Lower lobe of right lung (tissue), 2 donors: ENCODE data around the gene VCPKMT. TPM values are rescaled to one million over a fixed set of nuclear protein-coding genes. Genes with fewer than 3 reads are reported as not detected.
A peak's percentile ranks its signal among the peaks of the same experiment; 100 is the strongest.

Source experiments
- ATAC-seq, 2 donors: fragments of 200-7000 bp; cut with Tn5 transposase; one replicate each; pipeline ENCODE4 v1.9.1; 2020 to 2022; ENCODE audit warnings: mild to moderate bottlenecking in 2 of 2, moderate library complexity in 2 of 2
- DNase-seq: peaks from one replicate; pipeline ENCODE4 v3.0.0-alpha.2; 2020
- H3K27ac ChIP-seq: fragments of 200-600 bp; one replicate; pipeline ENCODE4 v1.8.0; 2022
- H3K27me3 ChIP-seq: fragments of 200-600 bp; one replicate; pipeline ENCODE4 v1.8.0; 2022; ENCODE audit warnings: low read depth
- H3K36me3 ChIP-seq: fragments of 200-600 bp; one replicate; pipeline ENCODE4 v1.8.0; 2022; ENCODE audit warnings: mild to moderate bottlenecking
- H3K4me1 ChIP-seq: fragments of 200-600 bp; one replicate; pipeline ENCODE4 v1.8.0; 2022
- H3K4me3 ChIP-seq: fragments of 200-600 bp; one replicate; pipeline ENCODE4 v1.8.0; 2022; ENCODE audit warnings: mild to moderate bottlenecking
- H3K9me3 ChIP-seq: fragments of 200-600 bp; one replicate; pipeline ENCODE4 v1.8.0; 2022
- intact Hi-C: fragments of 100-400 bp; cut with DNase I; formaldehyde crosslinking; loops from one replicate; pipeline ENCODE4 v1.11.0; 2022
- total RNA-seq: library from RNA; stranded (reverse); fragmentation: NEBNext Ultra II Directional; extraction: Animal tissue kit (Norgen Biotek cat#: 25700); gene quantifications from one replicate; pipeline ENCODE4 v1.2.1, GENCODE V29; 2021
- TF ChIP-seq, protein P1 (sequence below): fragments of 200-600 bp; IDR thresholded peaks from one replicate; pipeline ENCODE4 v1.8.0; 2022; ENCODE audit warnings: antibody characterized with exemption, mild to moderate bottlenecking
- donor health status: DM: no; HTN: yes; CAD: no; lungs with severe emphysema.

Gene VCPKMT
- total RNA-seq, 1 donor from 2014 or later: 8.0 TPM

DNA sequence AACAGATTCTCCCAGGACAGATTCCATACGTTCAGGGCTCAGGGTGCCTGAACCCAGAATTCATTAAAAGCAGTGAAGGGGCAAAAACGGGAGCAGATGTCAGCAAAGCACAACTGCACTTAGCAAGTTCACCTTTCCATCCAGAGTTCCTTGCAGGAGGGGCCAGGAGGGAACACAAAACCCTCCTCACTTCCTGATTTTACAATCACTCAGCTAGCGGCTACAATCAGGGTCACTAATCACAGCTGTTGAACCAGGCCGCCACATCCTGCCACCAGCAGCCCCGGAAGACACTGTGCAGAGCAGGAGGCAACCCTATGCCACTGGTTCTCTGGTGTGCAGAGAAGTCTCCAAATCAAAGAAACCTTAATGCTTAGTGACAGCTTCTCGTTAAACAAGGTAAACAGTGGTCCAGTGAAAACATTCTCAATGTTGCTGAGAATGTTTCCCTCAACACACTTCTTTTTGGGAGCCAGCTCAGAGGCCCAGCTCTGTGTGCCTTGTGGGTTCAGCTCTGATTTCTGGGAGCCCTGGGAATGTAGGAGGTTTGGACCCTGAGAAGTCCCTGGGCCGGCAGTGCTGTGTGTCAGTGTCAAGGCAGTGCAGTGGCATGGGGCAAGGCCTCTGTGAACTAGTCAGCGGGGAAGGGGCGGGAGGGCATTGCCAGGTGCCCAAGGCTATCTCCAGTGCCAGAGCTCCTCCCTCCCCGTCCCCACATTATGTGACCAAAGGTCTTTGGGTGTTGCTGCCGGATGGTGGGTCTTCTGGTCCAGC lies 54.5 kb downstream of the VCPKMT start:
- DNase-seq: no peak
- TF ChIP-seq, protein P1, sequence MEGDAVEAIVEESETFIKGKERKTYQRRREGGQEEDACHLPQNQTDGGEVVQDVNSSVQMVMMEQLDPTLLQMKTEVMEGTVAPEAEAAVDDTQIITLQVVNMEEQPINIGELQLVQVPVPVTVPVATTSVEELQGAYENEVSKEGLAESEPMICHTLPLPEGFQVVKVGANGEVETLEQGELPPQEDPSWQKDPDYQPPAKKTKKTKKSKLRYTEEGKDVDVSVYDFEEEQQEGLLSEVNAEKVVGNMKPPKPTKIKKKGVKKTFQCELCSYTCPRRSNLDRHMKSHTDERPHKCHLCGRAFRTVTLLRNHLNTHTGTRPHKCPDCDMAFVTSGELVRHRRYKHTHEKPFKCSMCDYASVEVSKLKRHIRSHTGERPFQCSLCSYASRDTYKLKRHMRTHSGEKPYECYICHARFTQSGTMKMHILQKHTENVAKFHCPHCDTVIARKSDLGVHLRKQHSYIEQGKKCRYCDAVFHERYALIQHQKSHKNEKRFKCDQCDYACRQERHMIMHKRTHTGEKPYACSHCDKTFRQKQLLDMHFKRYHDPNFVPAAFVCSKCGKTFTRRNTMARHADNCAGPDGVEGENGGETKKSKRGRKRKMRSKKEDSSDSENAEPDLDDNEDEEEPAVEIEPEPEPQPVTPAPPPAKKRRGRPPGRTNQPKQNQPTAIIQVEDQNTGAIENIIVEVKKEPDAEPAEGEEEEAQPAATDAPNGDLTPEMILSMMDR: no peak
- no peaks in the 10 kb centered on the region for H3K36me3 ChIP-seq
- no peaks in the 10 kb centered on the region for H3K9me3 ChIP-seq
- intact Hi-C loops: no loop called here
- H3K27me3 ChIP-seq: no peaks in the 10 kb centered on the region
- H3K4me1 ChIP-seq: peaks cover 42% of the 10 kb centered on the region
- peak overlapping the region; percentile 3 for H3K4me3 ChIP-seq
- peak overlapping the region; percentile 83 for H3K27ac ChIP-seq
- peak; percentile 72 to 76 for ATAC-seq

DNA sequence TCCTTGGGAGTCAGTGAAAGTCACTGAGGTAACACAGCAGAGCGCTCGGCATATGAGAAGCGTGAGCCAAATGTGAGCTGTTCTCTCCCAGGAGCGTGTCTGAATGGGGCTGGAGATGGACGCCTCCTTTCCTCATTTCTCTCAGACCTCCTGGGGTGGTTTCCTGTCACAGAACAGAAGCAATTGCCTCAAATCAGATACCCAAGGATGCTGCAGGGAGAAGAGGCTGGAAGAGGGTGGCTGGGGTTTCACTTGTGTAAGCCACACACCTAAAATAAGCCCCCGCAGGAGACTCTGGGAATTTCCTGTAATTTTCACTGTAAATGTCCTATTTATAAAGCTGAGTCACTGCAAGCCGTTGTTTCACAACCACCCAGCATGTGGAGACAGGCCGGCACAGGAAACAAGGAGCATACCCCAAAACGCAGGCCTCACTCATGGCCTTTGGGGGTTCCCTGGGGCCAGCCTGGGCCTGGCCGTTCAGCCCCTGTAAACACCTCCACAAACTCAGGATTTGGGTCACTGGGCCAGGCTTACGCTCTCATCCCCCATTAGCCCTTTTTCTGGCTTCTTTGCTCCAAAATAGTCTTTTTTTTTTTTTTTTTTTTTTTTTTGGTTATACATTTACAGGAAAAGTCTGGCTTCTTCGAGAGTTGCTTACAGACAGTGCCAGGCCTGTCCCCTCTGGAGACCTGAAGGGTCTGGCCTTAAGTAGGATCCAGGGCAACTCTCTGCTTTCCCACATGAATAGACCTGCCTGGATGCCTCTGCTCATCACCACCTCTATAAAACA lies 55.3 kb downstream of the VCPKMT start:
- DNase-seq: no peak
- Histone ChIP-seq H3K4me3 (no peak overlapping the region), H3K36me3 (no peaks in the 10 kb centered on the region), H3K9me3 (no peaks in the 10 kb centered on the region), H3K27me3 (no peaks in the 10 kb centered on the region), H3K4me1 (peaks cover 47% of the 10 kb centered on the region), H3K27ac (peak overlapping the region; percentile 83)
- peak in 1 of 2 donors; percentile 60 for ATAC-seq
- TF ChIP-seq, protein P1: peak; percentile 11
- intact Hi-C loops: no loop called here

DNA sequence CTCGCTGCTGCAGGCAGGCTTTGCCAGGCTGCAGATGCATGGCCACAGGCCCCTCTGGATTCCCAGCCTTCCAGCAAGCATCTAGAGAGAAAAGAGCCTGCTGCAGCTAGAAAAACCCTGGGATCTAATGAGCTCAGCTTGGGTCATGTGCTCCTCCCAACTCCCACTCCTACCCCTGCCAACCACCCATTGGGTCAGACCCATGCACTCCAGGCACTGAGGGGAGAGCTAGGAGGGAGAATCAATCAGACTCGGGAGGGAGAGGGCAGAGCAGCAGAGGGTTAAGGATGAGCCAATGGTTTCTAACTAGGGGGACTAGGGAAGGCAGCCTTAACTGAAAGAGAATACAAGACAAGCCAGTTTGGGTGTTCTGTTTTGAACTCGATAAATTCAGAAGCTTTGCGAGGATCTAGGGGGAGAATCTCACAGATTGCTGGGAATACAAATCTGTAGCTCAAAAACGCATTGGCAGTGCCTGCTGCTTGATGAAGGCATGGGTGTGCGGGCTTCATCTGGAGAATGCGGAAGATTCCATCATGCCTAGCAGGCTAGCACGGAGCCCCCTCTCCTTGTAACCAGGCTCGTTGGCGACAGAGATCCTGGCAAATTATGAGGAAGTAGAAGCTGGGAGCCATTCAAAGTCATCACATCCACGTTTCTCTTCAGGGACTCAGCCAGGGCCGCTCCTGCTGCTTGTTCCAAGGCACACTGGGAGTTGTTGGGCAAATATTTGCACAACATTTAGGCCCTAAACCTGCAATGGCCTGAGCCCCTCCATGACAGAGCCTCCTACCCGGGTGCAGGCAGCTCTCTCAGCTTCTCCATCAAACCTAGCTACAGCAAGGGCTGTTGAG lies 56.4 kb downstream of the VCPKMT start:
- ATAC-seq: no peak
- Histone ChIP-seq H3K4me1 (peaks cover 47% of the 10 kb centered on the region), H3K9me3 (no peaks in the 10 kb centered on the region), H3K27me3 (no peaks in the 10 kb centered on the region), H3K4me3 (no peak overlapping the region), H3K27ac (peak overlapping the region; percentile 83), H3K36me3 (no peaks in the 10 kb centered on the region)
- intact Hi-C loops: no loop called here
- no peak for DNase-seq
- TF ChIP-seq, protein P1: no peak

Other genes with a start within 250 kb of the VCPKMT start
- gene ARF6, start 223.5 kb downstream of the VCPKMT start, total RNA-seq: 65.3 TPM
- gene SOS2, start 115.0 kb upstream of the VCPKMT start, total RNA-seq: 38.8 TPM
- 4.2 TPM for gene L2HGDH, start 195.7 kb upstream of the VCPKMT start, total RNA-seq
- 19.6 TPM for gene DMAC2L, start 195.8 kb upstream of the VCPKMT start, total RNA-seq